ENCODE results near the gene LRFN4. TPM values are rescaled to one million over a fixed set of nuclear protein-coding genes. Genes with fewer than 3 reads are reported as not detected.

Gene LRFN4
- total and polyA plus RNA-seq, 10 of the 15 experiments (the other 5 are each of a cell fraction or from before 2014, with no cell fraction given): 0.03 to 43.8 (median 4.9) TPM

DNA sequence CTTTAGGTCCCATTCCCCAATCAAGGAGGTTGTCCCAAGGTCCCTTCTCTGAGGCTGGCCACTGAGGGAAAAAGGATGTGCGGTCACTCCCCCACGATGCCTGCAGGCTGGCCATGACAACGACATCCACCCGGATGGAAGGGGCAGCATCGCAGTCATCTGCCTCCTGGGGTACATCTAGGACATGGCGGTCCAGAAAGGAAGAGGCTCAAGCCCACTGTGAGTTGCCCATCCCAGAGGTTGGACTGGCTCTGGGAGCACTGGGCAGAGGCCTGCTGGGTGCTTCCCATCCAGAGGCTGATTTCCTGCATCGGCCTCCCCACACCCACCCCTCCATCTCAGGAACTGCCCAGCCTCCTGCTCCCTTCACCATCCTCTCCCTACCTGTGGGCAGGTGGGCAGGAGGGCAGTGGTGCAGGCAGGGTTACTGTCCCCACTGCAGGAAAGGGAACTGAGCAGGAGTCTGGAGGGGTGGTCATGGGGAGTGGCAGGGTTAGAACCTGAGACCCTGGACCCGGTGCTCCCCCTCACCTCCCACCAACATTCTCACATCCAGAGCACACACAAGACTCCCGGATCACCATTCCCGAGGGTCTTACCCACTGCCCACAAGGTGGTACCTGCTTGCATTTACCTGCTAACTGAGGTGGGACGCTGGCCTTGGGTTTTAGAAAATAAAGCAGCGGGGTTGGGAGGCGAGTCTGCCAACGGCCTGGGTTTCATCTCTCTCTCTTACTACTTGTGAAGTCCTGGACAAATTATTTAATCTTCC, 9.2 kb upstream of the LRFN4 start (continued):
- TF ChIP-seq CBX3 (IDR thresholded peaks at IDR 0.05; ENCODE audit: borderline replicate concordance, low read depth): no peak
- TF ChIP-seq CREB1 (IDR thresholded peaks at IDR 0.05; ENCODE audit: low read depth): no peak
- no peak for TF ChIP-seq TCF7 (IDR thresholded peaks at IDR 0.05; ENCODE audit: borderline replicate concordance)
- TF ChIP-seq BRCA1 (IDR thresholded peaks at IDR 0.05; ENCODE audit: low read depth, low read length): no peak
- no peak for TF ChIP-seq NFIC (IDR thresholded peaks at IDR 0.05; ENCODE audit: low read depth, low read length)
- TF ChIP-seq RAD21 (IDR thresholded peaks at IDR 0.05; ENCODE audit: insufficient read depth, low read depth, low read length): no peak

- ChIA-PET POLR2A (interaction anchor here (0.5 kb wide), 1 partner anchor 64 kb away, joined by 6 read pairs; no protein-coding TSS in a partner anchor), RAD21 (ENCODE audit: unreplicated experiment) (no interaction called here), CTCF (interaction anchor here (1.1 kb wide), 1 partner anchor 170 kb away, joined by 3 read pairs; no protein-coding TSS in a partner anchor), SMC1A (ENCODE audit: uncharacterized antibody, unreplicated experiment) (no interaction called here)
- H3K9ac ChIP-seq (ENCODE audit: control insufficient read depth, insufficient read depth, low read length): no peak overlapping the region
- H3K79me2 ChIP-seq (ENCODE audit: control insufficient read depth, insufficient read depth, low read length): peaks cover 9% of the 10 kb centered on the region
- H3K4me1 ChIP-seq (ENCODE audit: control insufficient read depth, insufficient read depth, low read length): peaks cover 7% of the 10 kb centered on the region
- H3K27ac ChIP-seq (ENCODE audit: control insufficient read depth, insufficient read depth): no peak overlapping the region
- TF ChIP-seq CHD1 (IDR thresholded peaks at IDR 0.05; ENCODE audit: low read depth, low read length) (no peak), POLR2A (IDR thresholded peaks at IDR 0.05; ENCODE audit: low read depth, low read length) (peak; percentile 37; the same call in 1 of the 2 replicates)
- in situ Hi-C loops (cut with MboI) (no loop called here), intact Hi-C loops (cut with micrococcal nuclease; ENCODE audit: unreplicated experiment) (no loop called here)
- ATAC-seq (no peak), FAIRE-seq (no peak), DNase-seq (ENCODE audit: low read depth, low spot score) (no peak)
- WGBS (ENCODE audit: insufficient coverage, insufficient replicate concordance, low lambda C conversion rate, missing lambda C conversion rate): 87% methylated on average over 27 of the region's 28 CpGs
- H3K9me3 ChIP-seq (replicated peaks; ENCODE audit: control insufficient read depth, insufficient read depth, low read length): no peaks in the 10 kb centered on the region
- no TSS peak for BruUV-seq (replicated peaks)
- H3K4me2 ChIP-seq (ENCODE audit: control insufficient read depth, insufficient read depth): no peak overlapping the region
- peaks cover 0 to 4% of the 10 kb centered on the region in 2 experiments; a peak in 2 of 4 replicates for H3K36me3 ChIP-seq (ENCODE audit: control insufficient read depth in 2 of 2, insufficient read depth in 2 of 2, low read length in 1 of 2)
- no peak overlapping the region for H2AFZ ChIP-seq (ENCODE audit: control insufficient read depth, low read depth, low read length)
- H3K4me3 ChIP-seq: no peak overlapping the region
- no peaks in the 10 kb centered on the region for H4K20me1 ChIP-seq (ENCODE audit: control insufficient read depth, insufficient read depth)
- no peaks in the 10 kb centered on the region for H3K27me3 ChIP-seq (replicated peaks in 1 of 2; ENCODE audit: control insufficient read depth in 2 of 2, insufficient read depth in 2 of 2, low read length in 1 of 2)
Measured at GRCh38 chr11:66848671-66849500, 8.0 kb upstream of the LRFN4 start.
